HepG2 (cell line): ENCODE measurements around the gene RFX7. TPM values are rescaled to one million over a fixed set of nuclear protein-coding genes. Genes with fewer than 3 reads are reported as not detected.
A peak's percentile ranks its signal among the peaks of the same experiment; 100 is the strongest.

Experiments
- GATAD1 ChIP-seq: IDR thresholded peaks from 2 replicates; pipeline ENCODE4 v1.6.1; 2016; ENCODE audit warnings: missing genetic modification reagents, missing compliant biosample characterization
- HNRNPK ChIP-seq: fragments of 200-400 bp; formaldehyde crosslinking; IDR thresholded peaks from 2 replicates; pipeline ENCODE4 v1.6.1; 2018; ENCODE audit warnings: low read length, low read depth, moderate library complexity, mild to moderate bottlenecking; ENCODE audit not compliant: poor library complexity, severe bottlenecking
- HOXA9 ChIP-seq: sonication (generic); formaldehyde crosslinking; IDR thresholded peaks from 2 replicates; pipeline ENCODE4 v1.8.1; 2022; ENCODE audit warnings: missing genetic modification reagents, mild to moderate bottlenecking, moderate library complexity, borderline replicate concordance
- KDM2A ChIP-seq: sonication (generic); formaldehyde crosslinking; IDR thresholded peaks from 2 replicates; pipeline ENCODE4 v1.4.0; 2020; ENCODE audit warnings: low read depth, missing genetic modification reagents, borderline replicate concordance
- KDM3A ChIP-seq: IDR thresholded peaks from 2 replicates; pipeline ENCODE4 v1.6.1; 2018; ENCODE audit warnings: low read depth, missing compliant biosample characterization
- SIX4 ChIP-seq: sonication (generic); formaldehyde crosslinking; IDR thresholded peaks from 2 replicates; pipeline ENCODE4 v1.4.0; 2020; ENCODE audit warnings: missing genetic modification reagents
- SKI ChIP-seq: fragments of 450-650 bp; IDR thresholded peaks from one replicate; pipeline ENCODE4 v1.6.1; 2018; ENCODE audit warnings: mild to moderate bottlenecking; ENCODE audit not compliant: partially characterized antibody
- SMAD9 ChIP-seq: sonication (generic); formaldehyde crosslinking; IDR thresholded peaks from 2 replicates; pipeline ENCODE4 v1.5.1; 2020; ENCODE audit warnings: mild to moderate bottlenecking, missing genetic modification reagents
- SMARCC2 ChIP-seq: fragments of 450-650 bp; IDR thresholded peaks from 2 replicates; pipeline ENCODE4 v1.6.1; 2017; ENCODE audit warnings: antibody characterized with exemption, mild to moderate bottlenecking
- SRSF4 ChIP-seq: fragments of 200-400 bp; formaldehyde crosslinking; IDR thresholded peaks from one replicate; pipeline ENCODE4 v1.6.1; 2018; ENCODE audit warnings: mild to moderate bottlenecking, low read depth, low read length, moderate library complexity; ENCODE audit not compliant: poor library complexity, severe bottlenecking
- ZFY ChIP-seq: sonication (generic); formaldehyde crosslinking; IDR thresholded peaks from 2 replicates; pipeline ENCODE4 v1.4.0; 2020; ENCODE audit warnings: missing genetic modification reagents
- ZNF563 ChIP-seq: sonication (generic); formaldehyde crosslinking; IDR thresholded peaks from 2 replicates; pipeline ENCODE4 v1.8.0; 2022; ENCODE audit warnings: mild to moderate bottlenecking, moderate library complexity, missing genetic modification reagents
- ZNF598 ChIP-seq: sonication (generic); formaldehyde crosslinking; IDR thresholded peaks from 2 replicates; pipeline ENCODE4 v1.5.1; 2020; ENCODE audit warnings: mild to moderate bottlenecking, missing genetic modification reagents, borderline replicate concordance
- ZSCAN21 ChIP-seq: sonication (generic); formaldehyde crosslinking; IDR thresholded peaks from 2 replicates; pipeline ENCODE4 v1.8.0; 2022; ENCODE audit warnings: mild to moderate bottlenecking, missing genetic modification reagents, moderate library complexity, borderline replicate concordance
- ZSCAN30 ChIP-seq: sonication (generic); formaldehyde crosslinking; IDR thresholded peaks from 2 replicates; pipeline ENCODE4 v1.5.0; 2020; ENCODE audit warnings: mild to moderate bottlenecking, missing genetic modification reagents
- polyA plus RNA-seq, 8 experiments: library from polyadenylated mRNA; depleted of rRNA in 3 of 8; stranded (reverse) in 7 of 8; unstranded in 1 of 8; fragments of >200 nt; fragmentation: Illumina TruSeq in 4 of 8; extraction: Trizol in 4 of 8; gene quantifications; 2 replicates each; pipeline versions ENCODE4 v1.2.1 to v1.2.3, GENCODE V29; 2011 to 2016; ENCODE audit warnings: low read depth in 4 of 8, missing spikeins in 1 of 8, mixed read lengths in 1 of 8; ENCODE audit not compliant: insufficient read depth in 1 of 8
- total RNA-seq, 5 experiments: library from RNA; depleted of rRNA; stranded (reverse); fragments of >200 nt; fragmentation: Illumina TruSeq; extraction: Trizol; gene quantifications; 2 replicates each; pipeline ENCODE4 v1.2.3, GENCODE V29; 2016; ENCODE audit warnings: low read depth in 1 of 5
- TF ChIP-seq, protein P1 (sequence below): sonication (generic); formaldehyde crosslinking; IDR thresholded peaks from 2 replicates; pipeline ENCODE4 v1.9.0; 2021; ENCODE audit warnings: missing genetic modification reagents, borderline replicate concordance
- TF ChIP-seq, protein P2 (sequence below): sonication (generic); formaldehyde crosslinking; IDR thresholded peaks from 2 replicates; pipeline ENCODE4 v1.8.0; 2022; ENCODE audit warnings: mild to moderate bottlenecking, missing genetic modification reagents; ENCODE audit not compliant: insufficient replicate concordance
- TF ChIP-seq, protein P3 (sequence below): sonication (generic); formaldehyde crosslinking; IDR thresholded peaks from 2 replicates; pipeline ENCODE4 v1.4.0; 2020; ENCODE audit warnings: missing genetic modification reagents

RFX7 gene
- total and polyA plus RNA-seq, 2 of the 13 experiments (the other 11 are each of a cell fraction or from before 2014, with no cell fraction given), result 8.5 to 10.4 TPM

DNA sequence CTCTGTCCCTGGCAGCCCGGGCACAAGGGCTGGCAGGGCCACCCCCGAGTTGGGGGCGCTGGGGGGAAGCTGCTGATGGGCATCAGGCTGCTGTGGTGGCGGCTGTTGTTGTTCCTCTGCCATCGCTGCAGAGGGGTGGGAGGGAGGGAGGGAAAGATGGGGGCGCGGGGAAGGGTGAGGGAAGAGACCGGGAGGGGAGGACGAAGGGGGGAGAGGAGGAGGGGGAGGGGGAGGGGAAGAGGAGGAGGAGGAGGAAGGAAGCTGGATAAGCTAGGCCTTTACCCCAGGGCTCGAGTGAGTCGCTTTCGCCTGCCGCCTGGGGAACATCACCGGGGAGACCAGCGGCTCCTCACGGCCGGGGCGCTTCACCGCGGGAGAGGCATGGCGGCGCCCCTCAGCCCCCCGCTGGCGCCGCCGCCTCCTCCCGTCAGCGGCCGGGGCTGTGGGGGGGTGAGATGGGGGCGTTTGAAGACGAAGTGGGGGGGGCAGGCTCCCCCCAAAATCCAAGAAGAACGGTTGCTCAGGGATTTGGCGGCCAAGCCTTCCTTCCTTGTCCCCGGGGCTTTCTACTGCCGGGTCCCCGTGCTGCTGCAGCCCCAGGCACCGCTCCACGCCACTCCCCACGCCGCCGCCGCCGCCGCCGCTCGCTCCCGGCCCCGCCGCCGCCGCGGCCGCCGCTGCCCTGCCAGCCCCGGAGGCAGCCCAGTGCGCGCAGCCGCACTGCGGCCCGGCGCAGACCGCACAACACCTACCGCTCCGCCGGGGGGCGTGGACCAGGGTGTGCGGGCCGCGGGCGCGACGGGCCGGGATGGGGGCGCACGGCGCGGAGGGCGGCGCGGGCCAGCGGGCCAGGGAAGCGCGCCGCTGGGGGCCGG is at the start of gene RFX7 (continued):
- TF ChIP-seq SKI (peak; percentile 45), SMARCC2 (no peak), KDM3A (CRISPR knock-in tag) (no peak), ZSCAN21 (CRISPR knock-in tag) (no peak), GATAD1 (CRISPR knock-in tag) (0 out of 2 replicates have a peak, but pooled peaks have one; percentile 21), ZFY (CRISPR knock-in tag) (peak; percentile 70), ZSCAN30 (CRISPR knock-in tag) (no peak), ZNF563 (CRISPR knock-in tag) (0 out of 2 replicates have a peak, but pooled peaks have one; percentile 56), HNRNPK (peak; percentile 79), SIX4 (no peak), HOXA9 (CRISPR knock-in tag) (no peak), SRSF4 (no peak), ZNF598 (no peak), SMAD9 (CRISPR knock-in tag) (no peak), KDM2A (CRISPR knock-in tag) (peak; percentile 13; the same call in 1 of the 2 replicates)
- TF ChIP-seq, protein P1, sequence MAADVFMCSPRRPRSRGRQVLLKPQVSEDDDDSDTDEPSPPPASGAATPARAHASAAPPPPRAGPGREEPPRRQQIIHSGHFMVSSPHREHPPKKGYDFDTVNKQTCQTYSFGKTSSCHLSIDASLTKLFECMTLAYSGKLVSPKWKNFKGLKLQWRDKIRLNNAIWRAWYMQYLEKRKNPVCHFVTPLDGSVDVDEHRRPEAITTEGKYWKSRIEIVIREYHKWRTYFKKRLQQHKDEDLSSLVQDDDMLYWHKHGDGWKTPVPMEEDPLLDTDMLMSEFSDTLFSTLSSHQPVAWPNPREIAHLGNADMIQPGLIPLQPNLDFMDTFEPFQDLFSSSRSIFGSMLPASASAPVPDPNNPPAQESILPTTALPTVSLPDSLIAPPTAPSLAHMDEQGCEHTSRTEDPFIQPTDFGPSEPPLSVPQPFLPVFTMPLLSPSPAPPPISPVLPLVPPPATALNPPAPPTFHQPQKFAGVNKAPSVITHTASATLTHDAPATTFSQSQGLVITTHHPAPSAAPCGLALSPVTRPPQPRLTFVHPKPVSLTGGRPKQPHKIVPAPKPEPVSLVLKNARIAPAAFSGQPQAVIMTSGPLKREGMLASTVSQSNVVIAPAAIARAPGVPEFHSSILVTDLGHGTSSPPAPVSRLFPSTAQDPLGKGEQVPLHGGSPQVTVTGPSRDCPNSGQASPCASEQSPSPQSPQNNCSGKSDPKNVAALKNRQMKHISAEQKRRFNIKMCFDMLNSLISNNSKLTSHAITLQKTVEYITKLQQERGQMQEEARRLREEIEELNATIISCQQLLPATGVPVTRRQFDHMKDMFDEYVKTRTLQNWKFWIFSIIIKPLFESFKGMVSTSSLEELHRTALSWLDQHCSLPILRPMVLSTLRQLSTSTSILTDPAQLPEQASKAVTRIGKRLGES (CRISPR knock-in tag), result no peak
- TF ChIP-seq, protein P2, sequence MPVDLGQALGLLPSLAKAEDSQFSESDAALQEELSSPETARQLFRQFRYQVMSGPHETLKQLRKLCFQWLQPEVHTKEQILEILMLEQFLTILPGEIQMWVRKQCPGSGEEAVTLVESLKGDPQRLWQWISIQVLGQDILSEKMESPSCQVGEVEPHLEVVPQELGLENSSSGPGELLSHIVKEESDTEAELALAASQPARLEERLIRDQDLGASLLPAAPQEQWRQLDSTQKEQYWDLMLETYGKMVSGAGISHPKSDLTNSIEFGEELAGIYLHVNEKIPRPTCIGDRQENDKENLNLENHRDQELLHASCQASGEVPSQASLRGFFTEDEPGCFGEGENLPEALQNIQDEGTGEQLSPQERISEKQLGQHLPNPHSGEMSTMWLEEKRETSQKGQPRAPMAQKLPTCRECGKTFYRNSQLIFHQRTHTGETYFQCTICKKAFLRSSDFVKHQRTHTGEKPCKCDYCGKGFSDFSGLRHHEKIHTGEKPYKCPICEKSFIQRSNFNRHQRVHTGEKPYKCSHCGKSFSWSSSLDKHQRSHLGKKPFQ (CRISPR knock-in tag), result no peak
- TF ChIP-seq, protein P3, sequence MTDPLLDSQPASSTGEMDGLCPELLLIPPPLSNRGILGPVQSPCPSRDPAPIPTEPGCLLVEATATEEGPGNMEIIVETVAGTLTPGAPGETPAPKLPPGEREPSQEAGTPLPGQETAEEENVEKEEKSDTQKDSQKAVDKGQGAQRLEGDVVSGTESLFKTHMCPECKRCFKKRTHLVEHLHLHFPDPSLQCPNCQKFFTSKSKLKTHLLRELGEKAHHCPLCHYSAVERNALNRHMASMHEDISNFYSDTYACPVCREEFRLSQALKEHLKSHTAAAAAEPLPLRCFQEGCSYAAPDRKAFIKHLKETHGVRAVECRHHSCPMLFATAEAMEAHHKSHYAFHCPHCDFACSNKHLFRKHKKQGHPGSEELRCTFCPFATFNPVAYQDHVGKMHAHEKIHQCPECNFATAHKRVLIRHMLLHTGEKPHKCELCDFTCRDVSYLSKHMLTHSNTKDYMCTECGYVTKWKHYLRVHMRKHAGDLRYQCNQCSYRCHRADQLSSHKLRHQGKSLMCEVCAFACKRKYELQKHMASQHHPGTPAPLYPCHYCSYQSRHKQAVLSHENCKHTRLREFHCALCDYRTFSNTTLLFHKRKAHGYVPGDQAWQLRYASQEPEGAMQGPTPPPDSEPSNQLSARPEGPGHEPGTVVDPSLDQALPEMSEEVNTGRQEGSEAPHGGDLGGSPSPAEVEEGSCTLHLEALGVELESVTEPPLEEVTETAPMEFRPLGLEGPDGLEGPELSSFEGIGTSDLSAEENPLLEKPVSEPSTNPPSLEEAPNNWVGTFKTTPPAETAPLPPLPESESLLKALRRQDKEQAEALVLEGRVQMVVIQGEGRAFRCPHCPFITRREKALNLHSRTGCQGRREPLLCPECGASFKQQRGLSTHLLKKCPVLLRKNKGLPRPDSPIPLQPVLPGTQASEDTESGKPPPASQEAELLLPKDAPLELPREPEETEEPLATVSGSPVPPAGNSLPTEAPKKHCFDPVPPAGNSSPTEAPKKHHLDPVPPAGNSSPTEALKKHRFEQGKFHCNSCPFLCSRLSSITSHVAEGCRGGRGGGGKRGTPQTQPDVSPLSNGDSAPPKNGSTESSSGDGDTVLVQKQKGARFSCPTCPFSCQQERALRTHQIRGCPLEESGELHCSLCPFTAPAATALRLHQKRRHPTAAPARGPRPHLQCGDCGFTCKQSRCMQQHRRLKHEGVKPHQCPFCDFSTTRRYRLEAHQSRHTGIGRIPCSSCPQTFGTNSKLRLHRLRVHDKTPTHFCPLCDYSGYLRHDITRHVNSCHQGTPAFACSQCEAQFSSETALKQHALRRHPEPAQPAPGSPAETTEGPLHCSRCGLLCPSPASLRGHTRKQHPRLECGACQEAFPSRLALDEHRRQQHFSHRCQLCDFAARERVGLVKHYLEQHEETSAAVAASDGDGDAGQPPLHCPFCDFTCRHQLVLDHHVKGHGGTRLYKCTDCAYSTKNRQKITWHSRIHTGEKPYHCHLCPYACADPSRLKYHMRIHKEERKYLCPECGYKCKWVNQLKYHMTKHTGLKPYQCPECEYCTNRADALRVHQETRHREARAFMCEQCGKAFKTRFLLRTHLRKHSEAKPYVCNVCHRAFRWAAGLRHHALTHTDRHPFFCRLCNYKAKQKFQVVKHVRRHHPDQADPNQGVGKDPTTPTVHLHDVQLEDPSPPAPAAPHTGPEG (CRISPR knock-in tag), result no peak
